ENCODE data around the gene PRR19.

GRCh38 chr19:42313840-42314755 is 12.2 kb downstream of the PRR19 start:
- no peak for TF ChIP-seq EP300 (IDR thresholded peaks at IDR 0.05)
- no peak for TF ChIP-seq CTCF (IDR thresholded peaks at IDR 0.05)
- no peak for TF ChIP-seq POLR2A (IDR thresholded peaks at IDR 0.05)
- no peak for TF ChIP-seq POLR2AphosphoS5 (IDR thresholded peaks at IDR 0.05)

Data from stomach (tissue), 4 donors.